Kidney glomerular epithelial cell (primary cell): Measurements from ENCODE around the gene KCTD20.

Experiments used
- DNase-seq: peaks from one replicate; lab custom pipeline; 2025; lab: John Stamatoyannopoulos, UW

Gene KCTD20

GRCh38 chr6:36493859-36494258 lies 51.1 kb downstream of the KCTD20 start:
- no peak for DNase-seq

- no peak for DNase-seq
Observed at GRCh38 chr6:36495086-36495485, 52.3 kb downstream of the KCTD20 start.

- no peak for DNase-seq
Observed at GRCh38 chr6:36499918-36500317, 57.1 kb downstream of the KCTD20 start.

- DNase-seq, result no peak
Observed at GRCh38 chr6:36501686-36502085, 58.9 kb downstream of the KCTD20 start.

GRCh38 chr6:36504181-36504580 lies 61.4 kb downstream of the KCTD20 start:
- no peak for DNase-seq

- no peak for DNase-seq
Observed at GRCh38 chr6:36504982-36505381, 62.2 kb downstream of the KCTD20 start.

GRCh38 chr6:36505744-36506534 lies 63.1 kb downstream of the KCTD20 start:
- DNase-seq, result no peak

GRCh38 chr6:36506611-36507010 lies 63.8 kb downstream of the KCTD20 start:
- no peak for DNase-seq

- DNase-seq, result no peak
Observed at GRCh38 chr6:36508532-36508931, 65.7 kb downstream of the KCTD20 start.

- no peak for DNase-seq
Observed at GRCh38 chr6:36510365-36510764, 67.6 kb downstream of the KCTD20 start.

- DNase-seq, result peak; percentile 11
Observed at GRCh38 chr6:36514554-36515456, 72.0 kb downstream of the KCTD20 start.

GRCh38 chr6:36515844-36516243 lies 73.0 kb downstream of the KCTD20 start:
- DNase-seq, result no peak

- DNase-seq, result no peak
Observed at GRCh38 chr6:36516559-36516958, 73.8 kb downstream of the KCTD20 start.

GRCh38 chr6:36516988-36517387 lies 74.2 kb downstream of the KCTD20 start:
- DNase-seq, result no peak

- DNase-seq, result no peak
Observed at GRCh38 chr6:36517408-36517807, 74.6 kb downstream of the KCTD20 start.

GRCh38 chr6:36519352-36519751 lies 76.6 kb downstream of the KCTD20 start:
- DNase-seq, result no peak

- DNase-seq, result no peak
Observed at GRCh38 chr6:36523451-36523850, 80.7 kb downstream of the KCTD20 start.

- no peak for DNase-seq
Observed at GRCh38 chr6:36523936-36524499, 81.2 kb downstream of the KCTD20 start.

- DNase-seq, result no peak
Observed at GRCh38 chr6:36524871-36525270, 82.1 kb downstream of the KCTD20 start.

- no peak for DNase-seq
Observed at GRCh38 chr6:36525346-36525745, 82.5 kb downstream of the KCTD20 start.

GRCh38 chr6:36526066-36526465 lies 83.3 kb downstream of the KCTD20 start:
- DNase-seq, result no peak

GRCh38 chr6:36533321-36533720 lies 90.5 kb downstream of the KCTD20 start:
- DNase-seq, result no peak
